Esophagus muscularis mucosa (tissue), 4 donors: Measurements from ENCODE around the gene BLM. TPM values are rescaled to one million over a fixed set of nuclear protein-coding genes. Genes with fewer than 3 reads are reported as not detected.

Experiments
- DNase-seq: peaks from one replicate; pipeline ENCODE4 v3.0.0-alpha.2; 2017; ENCODE audit errors: extremely low spot score
- H3K27ac ChIP-seq, 4 donors: fragments of 200-600 bp; sonication (generic); replicated peaks in 1 of 4; 1 replicate in 3 of 4; 2 replicates in 1 of 4; pipeline ENCODE4 v1.5.1; 2016 to 2019; ENCODE audit warnings: mild to moderate bottlenecking in 1 of 4
- H3K27me3 ChIP-seq, 4 donors: fragments of 200-600 bp; sonication (generic); one replicate each; pipeline versions ENCODE4 v1.5.1 to v1.6.0; 2016 to 2019
- H3K36me3 ChIP-seq, 4 donors: fragments of 200-600 bp; sonication (generic); one replicate each; pipeline ENCODE4 v1.5.1; 2016 to 2019
- H3K4me1 ChIP-seq, 4 donors: fragments of 200-600 bp; sonication (generic); one replicate each; pipeline ENCODE4 v1.5.1; 2016 to 2019
- H3K4me3 ChIP-seq, 4 donors: fragments of 200-600 bp; sonication (generic); 1 replicate in 2 of 4; 2 replicates in 2 of 4; pipeline ENCODE4 v1.5.1; 2016 to 2019; ENCODE audit warnings: mild to moderate bottlenecking in 4 of 4, moderate library complexity in 1 of 4
- H3K9me3 ChIP-seq, 4 donors: fragments of 200-600 bp; sonication (generic); 1 replicate in 3 of 4; 2 replicates in 1 of 4; pipeline ENCODE4 v1.5.1; 2016 to 2019
- CTCF ChIP-seq, 3 experiments: fragments of 200-600 bp in 2 of 3; fragments of 450-650 bp in 1 of 3; sonication (generic) in 2 of 3; IDR thresholded peaks; one replicate each; pipeline ENCODE4 v1.5.1; 2017 to 2019; ENCODE audit warnings: antibody characterized with exemption in 3 of 3, mild to moderate bottlenecking in 2 of 3, moderate library complexity in 1 of 3
- EP300 ChIP-seq: sonication (generic); formaldehyde crosslinking; IDR thresholded peaks from one replicate; pipeline ENCODE4 v1.6.1; 2017; ENCODE audit warnings: antibody characterized with exemption
- POLR2A ChIP-seq: fragments of 450-650 bp; IDR thresholded peaks from one replicate; pipeline ENCODE4 v1.6.1; 2017; ENCODE audit warnings: antibody characterized with exemption, moderate library complexity, mild to moderate bottlenecking, low read depth
- POLR2AphosphoS5 ChIP-seq, 2 donors: sonication (generic); formaldehyde crosslinking; IDR thresholded peaks; one replicate each; pipeline ENCODE4 v1.6.1; 2017; ENCODE audit warnings: antibody characterized with exemption in 2 of 2
- WGBS: methylation state at CpG from one replicate; pipeline ENCODE4 v1.1.5; 2018; 5-methylcytosine and 5-hydroxymethylcytosine counted together
- intact Hi-C: fragments of 100-400 bp; cut with DNase I; formaldehyde crosslinking; loops from one replicate; pipeline ENCODE4 v1.15.1; 2023
- total RNA-seq, 4 donors: library from RNA; depleted of rRNA; stranded (reverse); fragments of >200 nt; gene quantifications; one replicate each; pipeline versions ENCODE4 v1.1.0 to v1.2.1, GENCODE V29; 2016

BLM gene
- total RNA-seq, 4 donors from 2014 or later: under 0.01 to 1.5 (median 0.73) TPM

DNA sequence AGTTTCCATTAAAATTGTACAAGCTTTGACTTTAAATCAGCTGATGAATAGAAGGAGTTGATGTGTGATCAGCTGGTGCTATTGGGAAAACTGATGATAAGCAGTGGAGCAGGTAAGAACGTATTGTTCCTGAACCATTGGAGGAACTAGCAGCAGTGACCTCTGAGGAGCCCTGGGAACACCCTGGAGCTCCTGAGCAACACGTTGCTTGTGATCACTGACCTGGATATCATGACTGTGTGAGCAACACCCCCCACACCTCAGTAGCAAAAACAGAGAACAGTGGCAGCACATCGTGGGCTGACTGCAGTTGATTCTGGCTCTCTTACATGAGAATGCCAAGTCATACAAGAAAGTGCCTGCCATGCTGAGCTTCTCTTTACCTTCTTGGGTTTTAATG, 72.9 kb downstream of the BLM start:
- Histone ChIP-seq H3K36me3 (no peaks in the 10 kb centered on the region), H3K27me3 (no peaks in the 10 kb centered on the region), H3K4me3 (no peak overlapping the region), H3K9me3 (no peaks in the 10 kb centered on the region), H3K4me1 (no peaks in the 10 kb centered on the region), H3K27ac (no peak overlapping the region)
- WGBS: 68% methylated on average over 3 of the region's 3 CpGs
- intact Hi-C loops: no loop called here
- DNase-seq: no peak
- no peak for TF ChIP-seq POLR2A
- TF ChIP-seq EP300: no peak
- no peak for TF ChIP-seq POLR2AphosphoS5 (IDR thresholded peaks at IDR 0.05)
- no peak for TF ChIP-seq CTCF (IDR thresholded peaks at IDR 0.05)

DNA sequence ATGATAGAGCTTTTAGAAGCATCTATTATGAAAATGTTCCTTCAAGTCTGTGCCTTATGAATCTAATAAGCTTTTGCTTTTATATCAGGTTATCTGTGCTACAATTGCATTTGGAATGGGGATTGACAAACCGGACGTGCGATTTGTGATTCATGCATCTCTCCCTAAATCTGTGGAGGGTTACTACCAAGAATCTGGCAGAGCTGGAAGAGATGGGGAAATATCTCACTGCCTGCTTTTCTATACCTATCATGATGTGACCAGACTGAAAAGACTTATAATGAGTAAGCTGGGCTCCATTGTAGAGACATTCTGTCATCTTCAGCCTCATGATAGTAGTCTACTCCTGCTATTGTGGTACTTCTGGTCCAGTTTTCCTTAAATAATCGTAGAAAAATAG, 73.4 kb downstream of the BLM start:
- Histone ChIP-seq H3K36me3 (no peaks in the 10 kb centered on the region), H3K27ac (no peak overlapping the region), H3K27me3 (no peaks in the 10 kb centered on the region), H3K4me1 (no peaks in the 10 kb centered on the region), H3K9me3 (no peaks in the 10 kb centered on the region), H3K4me3 (no peak overlapping the region)
- no peak for TF ChIP-seq EP300
- no peak for TF ChIP-seq POLR2A
- no peak for TF ChIP-seq CTCF (IDR thresholded peaks at IDR 0.05)
- TF ChIP-seq POLR2AphosphoS5 (IDR thresholded peaks at IDR 0.05): no peak
- 76% methylated on average over 4 of the region's 4 CpGs for WGBS
- intact Hi-C loops: no loop called here
- DNase-seq: no peak

DNA sequence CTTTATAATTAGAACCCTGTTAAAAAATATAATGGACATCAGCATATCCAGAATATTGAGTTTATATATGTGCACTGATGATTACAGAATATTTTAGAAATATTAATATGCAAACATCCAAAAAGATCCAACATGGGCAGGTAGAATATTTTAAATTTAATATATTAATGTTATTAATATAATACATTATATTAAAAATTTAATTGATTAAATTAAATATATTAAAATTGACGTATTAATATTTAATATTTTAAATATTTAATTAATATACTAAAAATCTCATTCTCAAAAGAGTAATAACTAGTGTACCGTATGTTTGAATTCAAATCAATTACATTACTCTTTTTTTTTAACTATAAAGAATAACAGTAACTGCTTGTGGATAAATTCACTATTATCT, 77.4 kb downstream of the BLM start:
- H3K4me1 ChIP-seq: no peaks in the 10 kb centered on the region
- intact Hi-C loops: no loop called here
- WGBS: 96% methylated on average over 2 of the region's 2 CpGs
- no peaks in the 10 kb centered on the region for H3K36me3 ChIP-seq
- H3K4me3 ChIP-seq: no peak overlapping the region
- no peak overlapping the region for H3K27ac ChIP-seq
- H3K9me3 ChIP-seq: no peaks in the 10 kb centered on the region
- no peaks in the 10 kb centered on the region for H3K27me3 ChIP-seq
- DNase-seq: no peak
- TF ChIP-seq POLR2A (no peak), POLR2AphosphoS5 (IDR thresholded peaks at IDR 0.05) (no peak), CTCF (IDR thresholded peaks at IDR 0.05) (no peak), EP300 (no peak)

GRCh38 chr15:90799639-90800170, 82.6 kb downstream of the BLM start:
- no peaks in the 10 kb centered on the region for H3K4me1 ChIP-seq
- TF ChIP-seq CTCF (IDR thresholded peaks at IDR 0.05) (no peak), EP300 (no peak), POLR2AphosphoS5 (IDR thresholded peaks at IDR 0.05) (no peak), POLR2A (no peak)

GRCh38 chr15:90801803-90802202, 84.7 kb downstream of the BLM start:
- intact Hi-C loops: no loop called here
- WGBS: 75% methylated on average over 8 of the region's 8 CpGs
- peak; percentile 50 for DNase-seq
- H3K36me3 ChIP-seq: no peaks in the 10 kb centered on the region
- H3K27me3 ChIP-seq: no peaks in the 10 kb centered on the region
- no peak overlapping the region for H3K27ac ChIP-seq
- no peak overlapping the region for H3K4me3 ChIP-seq
- no peak for TF ChIP-seq EP300
- no peak for TF ChIP-seq POLR2A
- no peak for TF ChIP-seq POLR2AphosphoS5 (IDR thresholded peaks at IDR 0.05)
- no peak for TF ChIP-seq CTCF (IDR thresholded peaks at IDR 0.05)
- no peaks in the 10 kb centered on the region for H3K4me1 ChIP-seq
- H3K9me3 ChIP-seq: no peaks in the 10 kb centered on the region

More at GRCh38 chr15:90799639-90800170, 82.6 kb downstream of the BLM start:
- intact Hi-C loops: no loop called here
- H3K9me3 ChIP-seq: no peaks in the 10 kb centered on the region
- no peaks in the 10 kb centered on the region for H3K36me3 ChIP-seq
- H3K4me3 ChIP-seq: no peak overlapping the region
- DNase-seq: no peak
- no peaks in the 10 kb centered on the region for H3K27me3 ChIP-seq
- 88% methylated on average over 1 of the region's 1 CpG for WGBS
- H3K27ac ChIP-seq: no peak overlapping the region
